ENCODE measurements around the gene TPST2. TPM values are rescaled to one million over a fixed set of nuclear protein-coding genes. Genes with fewer than 3 reads are reported as not detected.

TPST2 gene
- total RNA-seq, 2 experiments from 2014 or later: 30.7 to 33.6 TPM

GRCh38 chr22:26503758-26504157, 86.2 kb downstream of the TPST2 start:
- Mint-ChIP-seq H3K27ac (peak overlapping the region; percentile 85), H3K36me3 (ENCODE audit: low read depth) (peaks cover 64% of the 10 kb centered on the region), H3K9me3 (no peaks in the 10 kb centered on the region), H3K27me3 (no peaks in the 10 kb centered on the region), H3K4me3 (no peak overlapping the region), H3K4me1 (ENCODE audit: low read depth) (peaks cover 23% of the 10 kb centered on the region)
- ATAC-seq (no peak), DNase-seq (no peak)
- TF ChIP-seq CTCF (IDR thresholded peaks at IDR 0.05): no peak
- CTCF ChIA-PET: interaction anchor here (0.6 to 4.7 kb wide), 21 partner anchors 9 to 169 kb away, joined by 3 to 49 read pairs (median 4); partner anchors contain the start of genes MIAT, SRRD and TFIP11
- intact Hi-C loops (cut with micrococcal nuclease): loop anchor here (5.0 kb wide), 1 partner anchor 164 kb away; no protein-coding TSS in a partner anchor
- POLR2A ChIA-PET: interaction anchor here (0.8 to 2.3 kb wide), 7 partner anchors 9 to 170 kb away, joined by 3 to 11 read pairs (median 4); partner anchors contain the start of genes HPS4, SRRD and TFIP11

- intact Hi-C loops (cut with micrococcal nuclease): loop anchor here (5.0 kb wide), 1 partner anchor 164 kb away; no protein-coding TSS in a partner anchor
- peak; percentile 75 for TF ChIP-seq CTCF (IDR thresholded peaks at IDR 0.05)
- no peaks in the 10 kb centered on the region for H3K27me3 Mint-ChIP-seq
- peaks cover 23% of the 10 kb centered on the region for H3K4me1 Mint-ChIP-seq (ENCODE audit: low read depth)
- peaks cover 66% of the 10 kb centered on the region for H3K36me3 Mint-ChIP-seq (ENCODE audit: low read depth)
- DNase-seq (peak; percentile 86), ATAC-seq (peak; percentile 95)
- CTCF ChIA-PET: interaction anchor here (0.9 to 4.7 kb wide), 22 partner anchors 9 to 170 kb away, joined by 3 to 49 read pairs (median 5); partner anchors contain the start of genes HPS4, MIAT, SRRD and TFIP11
- peak overlapping the region; percentile 1 for H3K4me3 Mint-ChIP-seq
- H3K27ac Mint-ChIP-seq: peak overlapping the region; percentile 85
- POLR2A ChIA-PET: interaction anchor here (0.5 to 2.3 kb wide), 9 partner anchors 9 to 171 kb away, joined by 3 to 11 read pairs (median 4); partner anchors contain the start of genes HPS4, SRRD and TFIP11
- no peaks in the 10 kb centered on the region for H3K9me3 Mint-ChIP-seq
Observed at GRCh38 chr22:26502688-26503561, 87.0 kb downstream of the TPST2 start.

- Mint-ChIP-seq H3K36me3 (ENCODE audit: low read depth) (peaks cover 70% of the 10 kb centered on the region), H3K27ac (no peak overlapping the region), H3K4me1 (ENCODE audit: low read depth) (peaks cover 23% of the 10 kb centered on the region), H3K9me3 (no peaks in the 10 kb centered on the region), H3K27me3 (no peaks in the 10 kb centered on the region), H3K4me3 (no peak overlapping the region)
- ChIA-PET CTCF (interaction anchor here (0.9 to 4.7 kb wide), 12 partner anchors 10 to 171 kb away, joined by 3 to 49 read pairs (median 5); partner anchors contain the start of genes HPS4, MIAT, SRRD and TFIP11), POLR2A (interaction anchor here (1.2 to 1.9 kb wide), 6 partner anchors 8 to 171 kb away, joined by 3 to 9 read pairs (median 4); partner anchors contain the start of genes HPS4 and SRRD)
- intact Hi-C loops (cut with micrococcal nuclease): loop anchor here (5.0 kb wide), 1 partner anchor 165 kb away; no protein-coding TSS in a partner anchor
- no peak for DNase-seq
- no peak for ATAC-seq
- no peak for TF ChIP-seq CTCF (IDR thresholded peaks at IDR 0.05)
Observed at GRCh38 chr22:26501996-26502395, 87.9 kb downstream of the TPST2 start.

- Mint-ChIP-seq H3K9me3 (no peaks in the 10 kb centered on the region), H3K36me3 (ENCODE audit: low read depth) (peaks cover 59% of the 10 kb centered on the region), H3K4me3 (no peak overlapping the region), H3K27ac (no peak overlapping the region), H3K4me1 (ENCODE audit: low read depth) (peaks cover 18% of the 10 kb centered on the region), H3K27me3 (no peaks in the 10 kb centered on the region)
- ChIA-PET POLR2A (interaction anchor here (1.1 to 1.8 kb wide), 3 partner anchors 9 to 22 kb away, joined by 3 to 7 read pairs (median 3); no protein-coding TSS in a partner anchor), CTCF (interaction anchor here (1.2 kb wide), 1 partner anchor 15 kb away, joined by 3 read pairs; the partner anchor contains the start of gene SRRD)
- intact Hi-C loops (cut with micrococcal nuclease): no loop called here
- DNase-seq: no peak
- TF ChIP-seq CTCF (IDR thresholded peaks at IDR 0.05): no peak
- ATAC-seq: no peak
Observed at GRCh38 chr22:26499188-26499703, 90.7 kb downstream of the TPST2 start.
